ENCODE measurements around the gene PXT1.
A peak's percentile ranks its signal among the peaks of the same experiment; 100 is the strongest.

The PXT1 gene

GRCh38 chr6:36392621-36393020, 50.0 kb downstream of the PXT1 start:
- DNase-seq, result no peak

GRCh38 chr6:36389353-36389752, 53.3 kb downstream of the PXT1 start:
- no peak for DNase-seq

GRCh38 chr6:36387440-36388303, 55.0 kb downstream of the PXT1 start, which contains the start of gene ETV7:
Gene ETV7 (minus strand): TSS chr6:36387669. CDS start chr6:36387541, 128 bp downstream.
- peak in 4 of 56 donors; percentile 9 to 15 (median 12) for DNase-seq

GRCh38 chr6:36386495-36387439, 55.9 kb downstream of the PXT1 start:
- DNase-seq, result peak in 6 of 56 donors; percentile 3 to 10 (median 6)

GRCh38 chr6:36384095-36384494, 58.6 kb downstream of the PXT1 start:
- DNase-seq, result no peak

GRCh38 chr6:36383606-36384005, 59.0 kb downstream of the PXT1 start:
- DNase-seq, result no peak

GRCh38 chr6:36382976-36383375, 59.7 kb downstream of the PXT1 start:
- no peak for DNase-seq

GRCh38 chr6:36381502-36382389, 60.9 kb downstream of the PXT1 start:
- no peak for DNase-seq

- DNase-seq, result no peak
These were observed 62.5 kb downstream of the PXT1 start for GRCh38 chr6:36380166-36380565.

- DNase-seq, result no peak
These were observed 63.7 kb downstream of the PXT1 start for GRCh38 chr6:36378936-36379335.

GRCh38 chr6:36378243-36378920, 64.3 kb downstream of the PXT1 start:
- DNase-seq, result no peak

- DNase-seq, result no peak
These were observed 65.1 kb downstream of the PXT1 start for GRCh38 chr6:36377594-36377993.

GRCh38 chr6:36376742-36377141, 65.9 kb downstream of the PXT1 start:
- no peak for DNase-seq

- DNase-seq, result no peak
These were observed 66.5 kb downstream of the PXT1 start for GRCh38 chr6:36376183-36376582.

- DNase-seq, result no peak
These were observed 67.0 kb downstream of the PXT1 start for GRCh38 chr6:36375644-36376155.

GRCh38 chr6:36374972-36375371, 67.7 kb downstream of the PXT1 start:
- no peak for DNase-seq

- DNase-seq, result no peak
These were observed 68.5 kb downstream of the PXT1 start for GRCh38 chr6:36374194-36374593.

- DNase-seq, result no peak
These were observed 69.2 kb downstream of the PXT1 start for GRCh38 chr6:36373368-36374019.

GRCh38 chr6:36372088-36372487, 70.6 kb downstream of the PXT1 start:
- no peak for DNase-seq

GRCh38 chr6:36371211-36371610, 71.4 kb downstream of the PXT1 start:
- DNase-seq, result no peak
